ENCODE data around the gene PDE4D. TPM values are rescaled to one million over a fixed set of nuclear protein-coding genes. Genes with fewer than 3 reads are reported as not detected.

The PDE4D gene
- total RNA-seq, 1 donor from 2014 or later: 14.2 TPM

DNA sequence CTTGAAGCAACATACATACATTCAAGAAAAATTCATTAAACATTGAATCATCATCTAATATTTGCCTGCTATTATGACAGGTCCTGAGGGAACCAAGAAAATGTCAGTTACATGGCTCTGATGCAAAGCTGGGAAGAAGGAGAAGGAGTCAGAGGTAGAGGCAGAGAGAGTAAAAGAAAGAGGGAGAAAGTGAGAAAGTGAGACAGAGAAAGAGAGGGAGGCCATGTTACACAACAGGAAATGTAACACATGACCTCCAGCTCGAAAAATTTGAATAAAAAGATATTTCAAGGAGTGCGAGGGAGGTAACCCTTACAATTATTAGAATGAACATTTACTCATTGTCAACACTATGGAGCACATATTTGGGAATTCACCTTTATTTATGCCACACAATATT, 189.7 kb downstream of the PDE4D start:
- no peak for FAIRE-seq
- no peak overlapping the region for H3K4me2 ChIP-seq (ENCODE audit: low read length)
- no peaks in the 10 kb centered on the region for H3K27me3 Mint-ChIP-seq (ENCODE audit: low read depth, unreplicated experiment)
- no peak overlapping the region for H3K27ac ChIP-seq (ENCODE audit: low read depth, low read length)
- H3K9me3 Mint-ChIP-seq (ENCODE audit: unreplicated experiment): no peaks in the 10 kb centered on the region
- no peak overlapping the region for H3K27ac Mint-ChIP-seq (ENCODE audit: unreplicated experiment)
- no peak overlapping the region for H3K4me3 ChIP-seq (ENCODE audit: insufficient read depth, low read depth, low read length)
- no peaks in the 10 kb centered on the region for H4K20me1 ChIP-seq (ENCODE audit: insufficient read depth, low read length)
- no peaks in the 10 kb centered on the region for H3K36me3 Mint-ChIP-seq (ENCODE audit: low read depth, unreplicated experiment)
- no peaks in the 10 kb centered on the region for H3K36me3 ChIP-seq (ENCODE audit: insufficient read depth, low read length)
- no peaks in the 10 kb centered on the region for H3K27me3 ChIP-seq (ENCODE audit: insufficient read depth, low read length)
- H2AFZ ChIP-seq (ENCODE audit: low read depth, low read length): no peak overlapping the region
- no peaks in the 10 kb centered on the region for H3K9me3 ChIP-seq (ENCODE audit: insufficient read depth, low read depth, low read length)
- no peak overlapping the region for H3K4me3 Mint-ChIP-seq (ENCODE audit: unreplicated experiment)
- H3K4me1 ChIP-seq (ENCODE audit: insufficient read depth, low read length): no peaks in the 10 kb centered on the region
- TF ChIP-seq EZH2 (IDR thresholded peaks at IDR 0.05; ENCODE audit: insufficient read depth, low read length): no peak
- TF ChIP-seq, protein P1, sequence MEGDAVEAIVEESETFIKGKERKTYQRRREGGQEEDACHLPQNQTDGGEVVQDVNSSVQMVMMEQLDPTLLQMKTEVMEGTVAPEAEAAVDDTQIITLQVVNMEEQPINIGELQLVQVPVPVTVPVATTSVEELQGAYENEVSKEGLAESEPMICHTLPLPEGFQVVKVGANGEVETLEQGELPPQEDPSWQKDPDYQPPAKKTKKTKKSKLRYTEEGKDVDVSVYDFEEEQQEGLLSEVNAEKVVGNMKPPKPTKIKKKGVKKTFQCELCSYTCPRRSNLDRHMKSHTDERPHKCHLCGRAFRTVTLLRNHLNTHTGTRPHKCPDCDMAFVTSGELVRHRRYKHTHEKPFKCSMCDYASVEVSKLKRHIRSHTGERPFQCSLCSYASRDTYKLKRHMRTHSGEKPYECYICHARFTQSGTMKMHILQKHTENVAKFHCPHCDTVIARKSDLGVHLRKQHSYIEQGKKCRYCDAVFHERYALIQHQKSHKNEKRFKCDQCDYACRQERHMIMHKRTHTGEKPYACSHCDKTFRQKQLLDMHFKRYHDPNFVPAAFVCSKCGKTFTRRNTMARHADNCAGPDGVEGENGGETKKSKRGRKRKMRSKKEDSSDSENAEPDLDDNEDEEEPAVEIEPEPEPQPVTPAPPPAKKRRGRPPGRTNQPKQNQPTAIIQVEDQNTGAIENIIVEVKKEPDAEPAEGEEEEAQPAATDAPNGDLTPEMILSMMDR (IDR thresholded peaks at IDR 0.05; ENCODE audit: insufficient read depth, low read depth, low read length): no peak
- no peaks in the 10 kb centered on the region for H3K79me2 ChIP-seq (ENCODE audit: insufficient read depth, low read length)
- no peaks in the 10 kb centered on the region for H3K4me1 Mint-ChIP-seq (ENCODE audit: low read depth, unreplicated experiment)
- H3K9ac ChIP-seq (ENCODE audit: low read length): no peak overlapping the region
- no peak for DNase-seq (ENCODE audit: low read depth)

DNA sequence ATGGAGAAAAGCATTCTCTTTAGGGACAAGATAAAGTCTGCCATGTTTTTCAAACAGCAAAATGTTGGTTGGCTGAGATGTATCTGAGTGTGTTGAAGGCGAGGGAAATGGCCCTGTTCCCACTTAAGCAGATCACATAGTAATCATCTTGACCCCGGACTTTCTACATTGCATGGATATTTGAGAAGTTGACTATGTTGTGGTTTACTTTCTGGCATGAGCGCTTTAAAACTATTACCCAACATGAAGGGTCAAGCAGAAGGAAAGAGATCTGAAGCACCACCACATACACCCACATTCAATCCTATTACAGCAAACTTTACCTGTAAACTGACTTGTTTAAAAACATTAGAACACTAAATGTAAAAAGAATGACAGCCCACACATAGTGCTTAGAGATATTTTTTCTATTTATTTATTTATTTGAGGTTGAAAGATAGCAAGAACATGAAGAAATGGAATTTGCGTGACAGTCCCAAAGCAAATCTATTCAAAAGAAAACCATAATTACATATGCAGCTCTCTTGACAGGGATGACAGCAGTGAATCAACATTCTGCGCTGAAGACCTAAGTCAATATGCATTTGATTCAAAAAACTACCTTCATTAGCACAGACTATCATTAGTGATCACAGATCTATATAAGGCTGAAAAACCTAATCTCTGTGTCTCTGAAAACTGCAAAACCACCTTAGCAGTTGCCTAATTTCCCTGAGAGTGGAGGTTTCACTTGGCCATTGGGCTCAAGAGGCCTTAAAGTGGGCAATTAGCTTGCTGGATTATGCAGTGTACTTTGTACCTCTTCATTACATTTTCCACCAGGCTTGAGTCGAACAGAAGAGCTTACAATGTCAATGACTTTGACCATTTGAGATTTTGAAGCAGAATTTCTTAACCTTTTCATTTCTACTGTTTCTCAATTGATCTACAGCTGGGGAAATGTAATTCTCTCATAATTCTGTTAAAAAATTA, 195.0 kb downstream of the PDE4D start:
- H3K4me2 ChIP-seq (ENCODE audit: low read length): no peak overlapping the region
- no peaks in the 10 kb centered on the region for H3K4me1 ChIP-seq (ENCODE audit: insufficient read depth, low read length)
- H2AFZ ChIP-seq (ENCODE audit: low read depth, low read length): no peak overlapping the region
- H3K4me3 ChIP-seq (ENCODE audit: insufficient read depth, low read depth, low read length): no peak overlapping the region
- H3K4me1 Mint-ChIP-seq (ENCODE audit: low read depth, unreplicated experiment): no peaks in the 10 kb centered on the region
- no peak overlapping the region for H3K27ac ChIP-seq (ENCODE audit: low read depth, low read length)
- H3K4me3 Mint-ChIP-seq (ENCODE audit: unreplicated experiment): no peak overlapping the region
- no peaks in the 10 kb centered on the region for H3K36me3 Mint-ChIP-seq (ENCODE audit: low read depth, unreplicated experiment)
- H3K9me3 Mint-ChIP-seq (ENCODE audit: unreplicated experiment): peaks cover 3% of the 10 kb centered on the region
- FAIRE-seq (no peak), DNase-seq (ENCODE audit: low read depth) (peak; percentile 71)
- H3K36me3 ChIP-seq (ENCODE audit: insufficient read depth, low read length): no peaks in the 10 kb centered on the region
- no peaks in the 10 kb centered on the region for H3K27me3 Mint-ChIP-seq (ENCODE audit: low read depth, unreplicated experiment)
- no peak overlapping the region for H3K27ac Mint-ChIP-seq (ENCODE audit: unreplicated experiment)
- H4K20me1 ChIP-seq (ENCODE audit: insufficient read depth, low read length): no peaks in the 10 kb centered on the region
- TF ChIP-seq, protein P1 (IDR thresholded peaks at IDR 0.05; ENCODE audit: insufficient read depth, low read depth, low read length): no peak
- TF ChIP-seq EZH2 (IDR thresholded peaks at IDR 0.05; ENCODE audit: insufficient read depth, low read length): no peak
- no peaks in the 10 kb centered on the region for H3K9me3 ChIP-seq (ENCODE audit: insufficient read depth, low read depth, low read length)
- H3K9ac ChIP-seq (ENCODE audit: low read length): no peak overlapping the region
- H3K79me2 ChIP-seq (ENCODE audit: insufficient read depth, low read length): no peaks in the 10 kb centered on the region
- H3K27me3 ChIP-seq (ENCODE audit: insufficient read depth, low read length): no peaks in the 10 kb centered on the region

- Mint-ChIP-seq H3K4me3 (ENCODE audit: unreplicated experiment) (no peak overlapping the region), H3K27ac (ENCODE audit: unreplicated experiment) (no peak overlapping the region), H3K27me3 (ENCODE audit: low read depth, unreplicated experiment) (no peaks in the 10 kb centered on the region), H3K36me3 (ENCODE audit: low read depth, unreplicated experiment) (no peaks in the 10 kb centered on the region), H3K4me1 (ENCODE audit: low read depth, unreplicated experiment) (no peaks in the 10 kb centered on the region), H3K9me3 (ENCODE audit: unreplicated experiment) (peaks cover 9% of the 10 kb centered on the region)
- Histone ChIP-seq H4K20me1 (ENCODE audit: insufficient read depth, low read length) (no peaks in the 10 kb centered on the region), H3K27me3 (ENCODE audit: insufficient read depth, low read length) (no peaks in the 10 kb centered on the region), H2AFZ (ENCODE audit: low read depth, low read length) (no peak overlapping the region), H3K4me3 (ENCODE audit: insufficient read depth, low read depth, low read length) (no peak overlapping the region), H3K4me2 (ENCODE audit: low read length) (no peak overlapping the region), H3K27ac (ENCODE audit: low read depth, low read length) (no peak overlapping the region), H3K36me3 (ENCODE audit: insufficient read depth, low read length) (no peaks in the 10 kb centered on the region), H3K4me1 (ENCODE audit: insufficient read depth, low read length) (no peaks in the 10 kb centered on the region), H3K9ac (ENCODE audit: low read length) (no peak overlapping the region), H3K79me2 (ENCODE audit: insufficient read depth, low read length) (no peaks in the 10 kb centered on the region), H3K9me3 (ENCODE audit: insufficient read depth, low read depth, low read length) (no peaks in the 10 kb centered on the region)
- DNase-seq (ENCODE audit: low read depth) (no peak), FAIRE-seq (no peak)
- TF ChIP-seq EZH2 (IDR thresholded peaks at IDR 0.05; ENCODE audit: insufficient read depth, low read length): no peak
- TF ChIP-seq, protein P1 (IDR thresholded peaks at IDR 0.05; ENCODE audit: insufficient read depth, low read depth, low read length): no peak
These were observed 199.1 kb downstream of the PDE4D start for GRCh38 chr5:59694411-59694810.

Measured in astrocyte (in vitro differentiated cells and primary cell).